DOHH2 (cell line): ENCODE results near the gene HIVEP2.

ENCODE experiments used
- H3F3A ChIP-seq: fragments of 200-600 bp; sonication (generic), shearing (Covaris generic); 2 replicates; pipeline ENCODE4 v1.6.0; 2016; ENCODE audit warnings: antibody characterized with exemption, mild to moderate bottlenecking; ENCODE audit not compliant: control insufficient read depth, insufficient read depth
- H3K27ac ChIP-seq: fragments of 200-600 bp; sonication (generic); 2 replicates; pipeline ENCODE4 v1.5.1; 2014; ENCODE audit warnings: low read depth, mild to moderate bottlenecking, low read length, moderate library complexity
- H3K27me3 ChIP-seq: fragments of 200-600 bp; sonication (generic); 2 replicates; pipeline ENCODE4 v1.6.1; 2014; ENCODE audit warnings: mild to moderate bottlenecking, low read length, mixed read lengths; ENCODE audit not compliant: control insufficient read depth
- H3K36me3 ChIP-seq: fragments of 200-600 bp; sonication (generic); 2 replicates; pipeline ENCODE4 v1.6.1; 2014; ENCODE audit warnings: mild to moderate bottlenecking, low read length, moderate library complexity, mixed read lengths; ENCODE audit not compliant: control insufficient read depth
- H3K4me1 ChIP-seq: fragments of 200-600 bp; sonication (generic); 2 replicates; pipeline ENCODE4 v1.6.1; 2014; ENCODE audit warnings: mild to moderate bottlenecking, low read length, mixed read lengths; ENCODE audit not compliant: control insufficient read depth
- H3K4me2 ChIP-seq: fragments of 200-600 bp; sonication (generic); 2 replicates; pipeline ENCODE4 v1.6.0; 2014; ENCODE audit warnings: mild to moderate bottlenecking, low read length, moderate library complexity
- H3K4me3 ChIP-seq: fragments of 200-600 bp; sonication (generic); 2 replicates; pipeline ENCODE4 v1.5.1; 2014; ENCODE audit warnings: mild to moderate bottlenecking, low read length, mixed read lengths
- H3K79me2 ChIP-seq: fragments of 200-600 bp; sonication (generic); 2 replicates; pipeline ENCODE4 v1.6.1; 2014; ENCODE audit warnings: mild to moderate bottlenecking, low read length, mixed read lengths; ENCODE audit not compliant: control insufficient read depth
- H3K9me2 ChIP-seq: fragments of 200-600 bp; sonication (generic); replicated peaks from 2 replicates; pipeline ENCODE4 v1.6.1; 2014; ENCODE audit warnings: mild to moderate bottlenecking, low read length, mixed read lengths; ENCODE audit not compliant: control insufficient read depth
- H3K9me3 ChIP-seq: fragments of 200-600 bp; sonication (generic); 2 replicates; pipeline ENCODE4 v1.6.1; 2014; ENCODE audit warnings: antibody characterized with exemption, low read length, mixed read lengths; ENCODE audit not compliant: control insufficient read depth, insufficient read depth
- H4K20me1 ChIP-seq: fragments of 200-600 bp; sonication (generic); 2 replicates; pipeline ENCODE4 v1.6.0; 2014; ENCODE audit warnings: low read depth, mild to moderate bottlenecking, antibody characterized with exemption, low read length, moderate library complexity; ENCODE audit not compliant: control insufficient read depth, insufficient read depth
- EZH2phosphoT487 ChIP-seq: fragments of 200-600 bp; sonication (generic); IDR thresholded peaks from 2 replicates; pipeline ENCODE4 v1.6.1; 2017; ENCODE audit warnings: borderline replicate concordance, mild to moderate bottlenecking, antibody characterized with exemption, low read length, moderate library complexity, mixed read lengths
- TF ChIP-seq, protein P1 (sequence below): fragments of 200-600 bp; sonication (generic); IDR thresholded peaks from one replicate; pipeline ENCODE4 v1.5.1; 2014; ENCODE audit warnings: antibody characterized with exemption, mild to moderate bottlenecking, low read depth, low read length; ENCODE audit not compliant: poor library complexity, severe bottlenecking

HIVEP2 gene

GRCh38 chr6:142714951-142715785, 229.8 kb downstream of the HIVEP2 start:
- Histone ChIP-seq H3F3A (no peaks in the 10 kb centered on the region), H3K79me2 (no peaks in the 10 kb centered on the region), H3K27ac (no peak overlapping the region), H3K4me1 (peaks cover 4% of the 10 kb centered on the region; the same call in 1 of the 2 replicates), H4K20me1 (no peaks in the 10 kb centered on the region), H3K9me2 (no peaks in the 10 kb centered on the region; the same call in 1 of the 2 replicates), H3K27me3 (peaks cover 5% of the 10 kb centered on the region; the same call in 1 of the 2 replicates), H3K36me3 (no peaks in the 10 kb centered on the region), H3K9me3 (no peaks in the 10 kb centered on the region), H3K4me3 (no peak overlapping the region), H3K4me2 (no peak overlapping the region)
- TF ChIP-seq, protein P1, sequence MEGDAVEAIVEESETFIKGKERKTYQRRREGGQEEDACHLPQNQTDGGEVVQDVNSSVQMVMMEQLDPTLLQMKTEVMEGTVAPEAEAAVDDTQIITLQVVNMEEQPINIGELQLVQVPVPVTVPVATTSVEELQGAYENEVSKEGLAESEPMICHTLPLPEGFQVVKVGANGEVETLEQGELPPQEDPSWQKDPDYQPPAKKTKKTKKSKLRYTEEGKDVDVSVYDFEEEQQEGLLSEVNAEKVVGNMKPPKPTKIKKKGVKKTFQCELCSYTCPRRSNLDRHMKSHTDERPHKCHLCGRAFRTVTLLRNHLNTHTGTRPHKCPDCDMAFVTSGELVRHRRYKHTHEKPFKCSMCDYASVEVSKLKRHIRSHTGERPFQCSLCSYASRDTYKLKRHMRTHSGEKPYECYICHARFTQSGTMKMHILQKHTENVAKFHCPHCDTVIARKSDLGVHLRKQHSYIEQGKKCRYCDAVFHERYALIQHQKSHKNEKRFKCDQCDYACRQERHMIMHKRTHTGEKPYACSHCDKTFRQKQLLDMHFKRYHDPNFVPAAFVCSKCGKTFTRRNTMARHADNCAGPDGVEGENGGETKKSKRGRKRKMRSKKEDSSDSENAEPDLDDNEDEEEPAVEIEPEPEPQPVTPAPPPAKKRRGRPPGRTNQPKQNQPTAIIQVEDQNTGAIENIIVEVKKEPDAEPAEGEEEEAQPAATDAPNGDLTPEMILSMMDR: no peak
- no peak for TF ChIP-seq EZH2phosphoT487

DNA sequence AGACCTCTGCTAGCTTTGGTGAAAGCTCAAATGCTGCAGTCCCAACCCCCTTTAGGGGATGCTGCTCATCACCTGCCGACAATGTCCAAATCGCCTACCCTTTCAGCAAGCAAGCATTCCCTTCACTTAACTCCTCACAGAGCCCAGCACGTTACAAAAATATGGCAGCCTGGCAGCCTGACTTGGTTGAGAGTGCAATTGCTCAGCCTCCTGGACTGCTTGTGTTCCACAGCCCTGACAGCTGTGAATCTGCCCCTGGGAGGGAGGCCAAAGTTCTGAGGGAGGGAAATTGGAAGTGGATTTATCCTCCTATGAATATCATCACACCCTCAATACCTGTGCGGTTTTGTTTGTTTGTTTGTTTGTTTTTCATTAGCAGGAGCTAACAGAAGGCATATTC, 231.0 kb downstream of the HIVEP2 start:
- Histone ChIP-seq H4K20me1 (no peaks in the 10 kb centered on the region), H3K9me2 (no peaks in the 10 kb centered on the region), H3K9me3 (no peaks in the 10 kb centered on the region), H3K27ac (no peak overlapping the region), H3K36me3 (no peaks in the 10 kb centered on the region), H3F3A (no peaks in the 10 kb centered on the region), H3K4me1 (peaks cover 4% of the 10 kb centered on the region; the same call in 1 of the 2 replicates), H3K79me2 (no peaks in the 10 kb centered on the region), H3K27me3 (peaks cover 5% of the 10 kb centered on the region; the same call in 1 of the 2 replicates), H3K4me3 (no peak overlapping the region), H3K4me2 (no peak overlapping the region)
- TF ChIP-seq, protein P1: no peak
- TF ChIP-seq EZH2phosphoT487: no peak

GRCh38 chr6:142712231-142712630, 232.7 kb downstream of the HIVEP2 start:
- no peak overlapping the region for H3K27ac ChIP-seq
- no peaks in the 10 kb centered on the region for H3F3A ChIP-seq
- H3K36me3 ChIP-seq: no peaks in the 10 kb centered on the region
- peaks cover 4% of the 10 kb centered on the region; the same call in 1 of the 2 replicates for H3K4me1 ChIP-seq
- H3K9me3 ChIP-seq: no peaks in the 10 kb centered on the region
- no peak for TF ChIP-seq EZH2phosphoT487
- TF ChIP-seq, protein P1: no peak
- H4K20me1 ChIP-seq: no peaks in the 10 kb centered on the region
- peaks cover 5% of the 10 kb centered on the region; the same call in 1 of the 2 replicates for H3K27me3 ChIP-seq
- H3K79me2 ChIP-seq: no peaks in the 10 kb centered on the region
- H3K9me2 ChIP-seq: no peaks in the 10 kb centered on the region
- H3K4me2 ChIP-seq: no peak overlapping the region
- no peak overlapping the region for H3K4me3 ChIP-seq
